ENCODE results near the gene ZNF431.
"Not testable (repeated sequence)": the region's sequence is repeated elsewhere in the genome, so short reads cannot be mapped to it uniquely, and the experiment has no call there.

Gene ZNF431

DNA sequence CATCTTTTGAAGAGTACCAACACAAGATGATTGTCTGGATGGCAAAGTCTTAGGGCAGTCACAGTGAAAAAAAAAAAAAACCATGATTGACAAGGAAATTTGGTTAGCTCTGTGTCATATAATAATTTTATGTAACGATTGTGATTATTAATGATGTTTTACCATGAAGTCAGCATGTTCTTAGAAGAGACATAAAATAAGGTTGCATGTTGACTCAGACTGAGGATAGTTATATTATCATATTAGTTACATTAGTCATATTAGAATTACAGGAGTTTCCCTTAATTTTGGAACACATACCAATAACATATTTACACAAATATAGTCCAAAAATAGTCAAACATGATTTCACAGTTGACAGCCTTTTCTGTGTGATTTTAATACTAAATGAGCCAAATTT lies 5.7 kb downstream of the ZNF431 start:
- no peak for DNase-seq

DNA sequence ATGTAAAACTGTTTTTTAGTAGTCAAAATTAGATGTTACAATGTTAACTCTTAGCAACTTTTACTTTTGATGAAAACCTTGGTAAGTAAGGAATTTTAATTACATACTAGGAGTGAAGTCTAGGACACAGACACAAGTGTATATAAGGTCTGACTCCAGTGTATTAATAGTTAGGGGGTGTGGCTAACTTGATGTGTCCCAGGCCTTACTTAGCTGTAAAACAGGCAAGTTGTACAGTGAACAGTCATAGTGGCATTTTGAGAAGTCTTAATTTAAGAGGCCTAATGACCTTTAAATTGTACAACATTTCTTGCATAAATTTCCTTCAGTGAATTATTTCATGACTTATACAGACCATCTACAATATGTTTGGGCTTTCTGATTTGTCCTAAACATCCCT lies 6.8 kb downstream of the ZNF431 start:
- no peak for DNase-seq

GRCh38 chr19:21149877-21150276 lies 8.0 kb downstream of the ZNF431 start:
- DNase-seq: no peak

- no peak for DNase-seq
Measured at GRCh38 chr19:21151460-21151859, 9.6 kb downstream of the ZNF431 start.

- no peak for DNase-seq
Measured at GRCh38 chr19:21158523-21159135, 16.8 kb downstream of the ZNF431 start.

GRCh38 chr19:21164541-21164940 lies 22.7 kb downstream of the ZNF431 start:
- DNase-seq: no peak

- no peak for DNase-seq
Measured at GRCh38 chr19:21166436-21166835, 24.6 kb downstream of the ZNF431 start.

- DNase-seq: no peak
Measured at GRCh38 chr19:21197590-21198295, 55.9 kb downstream of the ZNF431 start.

DNA sequence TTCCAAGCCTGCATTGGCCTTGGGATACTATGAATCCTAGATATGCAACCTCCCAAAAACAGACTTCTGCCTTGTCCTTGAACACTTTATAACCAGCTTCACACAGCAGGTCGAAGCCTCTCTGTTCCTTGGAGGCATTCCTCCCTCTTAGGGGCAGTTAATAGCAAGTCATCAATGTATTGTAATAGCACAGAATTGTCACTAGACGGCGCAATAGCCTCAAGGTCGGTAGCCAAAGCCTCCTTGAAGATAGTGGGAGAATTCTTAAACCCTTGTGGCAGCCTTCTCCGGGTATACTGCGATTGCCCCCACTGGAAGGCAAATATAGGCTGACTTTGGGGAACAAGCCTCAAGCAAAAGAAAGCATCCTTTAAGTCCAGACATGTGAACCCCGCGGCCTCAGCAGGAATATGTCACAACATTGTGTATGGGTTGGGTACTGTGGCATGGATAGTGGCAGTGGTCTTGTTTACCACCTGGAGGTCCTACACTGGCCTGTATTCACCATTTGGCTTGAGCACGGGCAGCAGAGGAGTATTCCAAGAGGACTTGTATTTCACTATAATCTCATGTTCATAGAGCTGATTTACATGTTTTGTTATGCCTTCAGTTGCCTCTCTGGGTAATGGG lies 61.1 kb downstream of the ZNF431 start:
- peak; percentile 5 for DNase-seq

- DNase-seq: no peak
Measured at GRCh38 chr19:21210037-21210621, 68.3 kb downstream of the ZNF431 start.

DNA sequence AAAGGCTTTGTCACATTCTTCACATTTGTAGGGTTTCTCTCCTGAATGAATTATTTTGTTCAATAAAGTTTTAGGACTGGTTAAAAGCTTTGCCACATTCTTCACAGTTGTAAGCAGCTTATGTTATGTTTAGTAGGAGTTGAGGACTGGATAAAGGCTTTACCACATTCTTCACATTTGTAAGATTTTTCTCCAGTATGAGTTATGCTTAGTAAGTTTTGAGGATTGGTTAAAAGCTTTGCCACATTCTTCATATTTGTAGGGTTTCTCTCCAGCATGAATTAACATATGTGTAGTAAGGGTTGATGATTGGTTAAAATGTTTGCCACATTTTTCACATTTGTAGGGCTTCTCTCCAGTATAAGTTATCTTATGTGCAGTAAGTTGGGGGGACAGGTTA lies 79.9 kb downstream of the ZNF431 start:
- DNase-seq: no peak

- not testable (repeated sequence) for DNase-seq
Measured at GRCh38 chr19:21229938-21230337, 88.1 kb downstream of the ZNF431 start.

GRCh38 chr19:21233691-21234090 lies 91.9 kb downstream of the ZNF431 start:
- DNase-seq: no peak

DNA sequence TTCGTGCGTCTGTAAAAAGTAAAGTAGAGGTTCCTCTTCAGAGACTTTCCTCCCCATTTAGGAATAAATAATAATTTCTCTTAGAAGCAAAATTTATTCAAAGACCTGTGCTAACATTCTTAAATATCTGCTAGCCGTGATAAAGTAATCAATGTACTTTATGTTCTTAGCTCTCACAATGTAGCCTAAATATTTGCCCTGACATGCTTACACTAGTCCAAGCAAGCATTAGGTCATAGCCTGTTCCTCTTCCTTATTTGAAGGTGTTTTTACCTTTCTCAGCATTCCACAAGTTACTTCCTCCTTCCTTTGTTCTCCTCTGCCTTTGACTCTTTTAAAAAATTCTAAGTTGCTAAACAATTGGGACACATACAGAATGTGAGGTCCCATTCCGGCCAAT lies 94.9 kb downstream of the ZNF431 start:
- DNase-seq: not testable (repeated sequence)

GRCh38 chr19:21238670-21239069 lies 96.8 kb downstream of the ZNF431 start:
- no peak for DNase-seq

Data from effector CD4-positive, alpha-beta T cell (primary cell).